Measurements from ENCODE around the gene ANKDD1A.

- TF ChIP-seq, protein P1, sequence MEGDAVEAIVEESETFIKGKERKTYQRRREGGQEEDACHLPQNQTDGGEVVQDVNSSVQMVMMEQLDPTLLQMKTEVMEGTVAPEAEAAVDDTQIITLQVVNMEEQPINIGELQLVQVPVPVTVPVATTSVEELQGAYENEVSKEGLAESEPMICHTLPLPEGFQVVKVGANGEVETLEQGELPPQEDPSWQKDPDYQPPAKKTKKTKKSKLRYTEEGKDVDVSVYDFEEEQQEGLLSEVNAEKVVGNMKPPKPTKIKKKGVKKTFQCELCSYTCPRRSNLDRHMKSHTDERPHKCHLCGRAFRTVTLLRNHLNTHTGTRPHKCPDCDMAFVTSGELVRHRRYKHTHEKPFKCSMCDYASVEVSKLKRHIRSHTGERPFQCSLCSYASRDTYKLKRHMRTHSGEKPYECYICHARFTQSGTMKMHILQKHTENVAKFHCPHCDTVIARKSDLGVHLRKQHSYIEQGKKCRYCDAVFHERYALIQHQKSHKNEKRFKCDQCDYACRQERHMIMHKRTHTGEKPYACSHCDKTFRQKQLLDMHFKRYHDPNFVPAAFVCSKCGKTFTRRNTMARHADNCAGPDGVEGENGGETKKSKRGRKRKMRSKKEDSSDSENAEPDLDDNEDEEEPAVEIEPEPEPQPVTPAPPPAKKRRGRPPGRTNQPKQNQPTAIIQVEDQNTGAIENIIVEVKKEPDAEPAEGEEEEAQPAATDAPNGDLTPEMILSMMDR (IDR thresholded peaks at IDR 0.05) = no peak
- no peak for TF ChIP-seq POLR2A (IDR thresholded peaks at IDR 0.05)
These were observed 73.8 kb downstream of the ANKDD1A start for GRCh38 chr15:64985366-64986033.
